GM12878 (cell line): Measurements from ENCODE around the gene UAP1L1. TPM values are rescaled to one million over a fixed set of nuclear protein-coding genes. Genes with fewer than 3 reads are reported as not detected.

Source experiments
- ATF7 ChIP-seq: fragments of 450-650 bp; IDR thresholded peaks from 2 replicates; pipeline ENCODE4 v1.6.1; 2016; ENCODE audit warnings: low read depth, mild to moderate bottlenecking
- BMI1 ChIP-seq: fragments of 450-650 bp; IDR thresholded peaks from 2 replicates; pipeline ENCODE4 v1.6.1; 2016; ENCODE audit warnings: mild to moderate bottlenecking, moderate library complexity, borderline replicate concordance
- CHD2 ChIP-seq: IDR thresholded peaks from 2 replicates; pipeline ENCODE4 v1.6.1; 2011; ENCODE audit warnings: low read depth, low read length, improper control_type of control experiment, borderline replicate concordance
- CREB1 ChIP-seq: IDR thresholded peaks from 2 replicates; pipeline ENCODE4 v1.6.1; 2012; ENCODE audit warnings: low read depth, mild to moderate bottlenecking, inconsistent platforms
- MEF2A ChIP-seq: IDR thresholded peaks from 2 replicates; pipeline ENCODE4 v1.6.1; 2011; ENCODE audit warnings: low read depth, mild to moderate bottlenecking, low read length, moderate library complexity; ENCODE audit not compliant: insufficient read depth
- MXI1 ChIP-seq: fragments of 150-350 bp; IDR thresholded peaks from 2 replicates; pipeline ENCODE4 v1.6.1; 2011; ENCODE audit warnings: low read depth, mild to moderate bottlenecking, inconsistent platforms, low read length, improper control_type of control experiment
- MYC ChIP-seq: IDR thresholded peaks from 2 replicates; pipeline ENCODE4 v1.6.1; 2011; ENCODE audit warnings: mild to moderate bottlenecking, low read length, moderate library complexity, inconsistent platforms; ENCODE audit not compliant: insufficient read depth, insufficient replicate concordance, insufficient read length, severe bottlenecking
- NBN ChIP-seq: fragments of 450-650 bp; IDR thresholded peaks from 2 replicates; pipeline ENCODE4 v1.6.1; 2016
- NR2C2 ChIP-seq: IDR thresholded peaks from 2 replicates; pipeline ENCODE4 v1.6.1; 2011; ENCODE audit warnings: borderline replicate concordance, low read depth; ENCODE audit not compliant: control insufficient read depth, insufficient read length
- POLR2A ChIP-seq: IDR thresholded peaks from 2 replicates; pipeline ENCODE4 v1.6.1; 2011; ENCODE audit warnings: low read depth, mild to moderate bottlenecking, low read length
- SIX5 ChIP-seq: IDR thresholded peaks from 2 replicates; pipeline ENCODE4 v1.6.1; 2011; ENCODE audit warnings: mild to moderate bottlenecking, low read depth, low read length, moderate library complexity; ENCODE audit not compliant: severe bottlenecking
- SREBF2 ChIP-seq: IDR thresholded peaks from 2 replicates; pipeline ENCODE4 v1.6.1; 2012; ENCODE audit warnings: mild to moderate bottlenecking, low read length
- TAF1 ChIP-seq: IDR thresholded peaks from 2 replicates; pipeline ENCODE4 v1.6.1; 2011; ENCODE audit warnings: mild to moderate bottlenecking, low read depth, low read length, borderline replicate concordance
- ZNF217 ChIP-seq: fragments of 450-650 bp; IDR thresholded peaks from 2 replicates; pipeline ENCODE4 v1.6.1; 2017; ENCODE audit warnings: antibody characterized with exemption, mild to moderate bottlenecking
- polyA plus RNA-seq, 11 experiments: library from polyadenylated mRNA; depleted of rRNA in 4 of 11; unstranded in 6 of 11; stranded (reverse) in 5 of 11; fragments of >200 nt; fragmentation: Nextera tagmentation in 4 of 11; fragmentation: Illumina TruSeq in 1 of 11; extraction: Ambion mirVana in 4 of 11; extraction: Trizol in 1 of 11; gene quantifications; 1 replicate in 1 of 11; 2 replicates in 10 of 11; pipeline versions ENCODE4 v1.2.1 to v1.2.3, GENCODE V29; 2011 to 2016; ENCODE audit warnings: inconsistent platforms in 2 of 11, missing spikeins in 2 of 11, low read depth in 1 of 11
- total RNA-seq, 4 experiments: library from RNA; depleted of rRNA in 3 of 4; stranded (reverse); fragments of >200 nt in 3 of 4; fragmentation: Illumina TruSeq in 1 of 4; extraction: Trizol in 1 of 4; gene quantifications; 2 replicates each; pipeline versions ENCODE4 v1.2.1 to v1.2.3, GENCODE V29; 2013 to 2021
- TF ChIP-seq, protein P1 (sequence below): fragments of 450-650 bp; IDR thresholded peaks from 2 replicates; pipeline ENCODE4 v1.6.1; 2014; ENCODE audit warnings: mild to moderate bottlenecking
- TF ChIP-seq, protein P2 (sequence below): fragments of 450-650 bp; IDR thresholded peaks from 2 replicates; pipeline ENCODE4 v1.6.1; 2016; ENCODE audit warnings: mild to moderate bottlenecking, moderate library complexity, borderline replicate concordance
- TF ChIP-seq, protein P3 (sequence below): fragments of 450-650 bp; formaldehyde crosslinking; IDR thresholded peaks from 2 replicates; pipeline ENCODE4 v1.5.0; 2022; ENCODE audit warnings: mild to moderate bottlenecking, missing genetic modification characterization

The UAP1L1 gene
- total and polyA plus RNA-seq, 10 of the 15 experiments (the other 5 are each of a cell fraction or from before 2014, with no cell fraction given) = 0.29 to 15.7 (median 5.8) TPM

DNA sequence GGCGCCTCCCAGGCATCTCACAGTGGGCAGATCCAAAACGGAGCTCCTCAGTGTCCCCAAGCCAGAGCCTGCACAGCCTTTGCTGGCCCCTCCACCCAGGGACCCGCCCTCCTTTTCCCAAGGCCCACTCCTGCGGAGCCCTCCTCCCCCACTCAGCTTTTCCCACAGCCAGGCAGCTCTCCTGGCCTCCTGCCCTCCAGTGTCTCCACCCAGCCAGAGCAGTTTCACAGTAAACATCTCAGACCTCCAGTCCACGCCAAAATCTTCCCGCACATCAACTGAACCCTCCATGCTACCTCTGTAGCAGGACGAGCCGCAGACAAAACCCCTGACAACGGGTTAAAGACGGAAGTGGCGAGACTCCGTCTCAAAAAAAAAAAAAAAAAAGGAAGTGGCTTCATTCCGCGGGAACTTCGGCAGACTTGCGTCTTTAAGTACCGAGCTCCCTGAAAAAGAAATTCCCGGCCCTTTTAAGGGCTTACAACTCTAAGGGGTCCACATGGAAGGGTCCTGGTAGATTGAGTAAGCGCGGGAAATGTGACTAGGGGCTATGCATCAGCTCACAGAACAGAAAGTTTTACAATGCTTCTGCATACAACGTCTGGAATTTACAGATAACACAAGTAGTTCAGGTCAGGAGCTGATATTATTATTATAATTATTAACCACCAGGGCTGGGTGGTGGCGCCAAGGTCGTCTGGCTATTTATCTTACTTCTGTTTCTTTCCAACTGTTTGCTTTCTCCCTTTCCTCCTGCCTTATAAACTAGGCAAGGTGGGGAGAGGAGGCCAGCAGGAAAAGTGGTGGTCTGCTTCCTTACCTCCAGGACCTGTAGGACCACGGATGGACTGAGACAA, 50.2 kb downstream of the UAP1L1 start (continued):
- TF ChIP-seq NBN (peak; percentile 72), SREBF2 (no peak), CREB1 (peak; percentile 48; the same call in 1 of the 2 replicates), POLR2A (peak; percentile 35; the same call in 1 of the 2 replicates), ATF7 (no peak), CHD2 (peak; percentile 13; the same call in 1 of the 2 replicates), TAF1 (no peak; the same call in 1 of the 2 replicates), BMI1 (peak; percentile 40; the same call in 1 of the 2 replicates), MXI1 (0 out of 2 replicates have a peak, but pooled peaks have one; percentile 39), MEF2A (no peak), NR2C2 (no peak), SIX5 (no peak), MYC (no peak), ZNF217 (no peak)
- TF ChIP-seq, protein P1, sequence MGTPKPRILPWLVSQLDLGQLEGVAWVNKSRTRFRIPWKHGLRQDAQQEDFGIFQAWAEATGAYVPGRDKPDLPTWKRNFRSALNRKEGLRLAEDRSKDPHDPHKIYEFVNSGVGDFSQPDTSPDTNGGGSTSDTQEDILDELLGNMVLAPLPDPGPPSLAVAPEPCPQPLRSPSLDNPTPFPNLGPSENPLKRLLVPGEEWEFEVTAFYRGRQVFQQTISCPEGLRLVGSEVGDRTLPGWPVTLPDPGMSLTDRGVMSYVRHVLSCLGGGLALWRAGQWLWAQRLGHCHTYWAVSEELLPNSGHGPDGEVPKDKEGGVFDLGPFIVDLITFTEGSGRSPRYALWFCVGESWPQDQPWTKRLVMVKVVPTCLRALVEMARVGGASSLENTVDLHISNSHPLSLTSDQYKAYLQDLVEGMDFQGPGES = no peak
- TF ChIP-seq, protein P2, sequence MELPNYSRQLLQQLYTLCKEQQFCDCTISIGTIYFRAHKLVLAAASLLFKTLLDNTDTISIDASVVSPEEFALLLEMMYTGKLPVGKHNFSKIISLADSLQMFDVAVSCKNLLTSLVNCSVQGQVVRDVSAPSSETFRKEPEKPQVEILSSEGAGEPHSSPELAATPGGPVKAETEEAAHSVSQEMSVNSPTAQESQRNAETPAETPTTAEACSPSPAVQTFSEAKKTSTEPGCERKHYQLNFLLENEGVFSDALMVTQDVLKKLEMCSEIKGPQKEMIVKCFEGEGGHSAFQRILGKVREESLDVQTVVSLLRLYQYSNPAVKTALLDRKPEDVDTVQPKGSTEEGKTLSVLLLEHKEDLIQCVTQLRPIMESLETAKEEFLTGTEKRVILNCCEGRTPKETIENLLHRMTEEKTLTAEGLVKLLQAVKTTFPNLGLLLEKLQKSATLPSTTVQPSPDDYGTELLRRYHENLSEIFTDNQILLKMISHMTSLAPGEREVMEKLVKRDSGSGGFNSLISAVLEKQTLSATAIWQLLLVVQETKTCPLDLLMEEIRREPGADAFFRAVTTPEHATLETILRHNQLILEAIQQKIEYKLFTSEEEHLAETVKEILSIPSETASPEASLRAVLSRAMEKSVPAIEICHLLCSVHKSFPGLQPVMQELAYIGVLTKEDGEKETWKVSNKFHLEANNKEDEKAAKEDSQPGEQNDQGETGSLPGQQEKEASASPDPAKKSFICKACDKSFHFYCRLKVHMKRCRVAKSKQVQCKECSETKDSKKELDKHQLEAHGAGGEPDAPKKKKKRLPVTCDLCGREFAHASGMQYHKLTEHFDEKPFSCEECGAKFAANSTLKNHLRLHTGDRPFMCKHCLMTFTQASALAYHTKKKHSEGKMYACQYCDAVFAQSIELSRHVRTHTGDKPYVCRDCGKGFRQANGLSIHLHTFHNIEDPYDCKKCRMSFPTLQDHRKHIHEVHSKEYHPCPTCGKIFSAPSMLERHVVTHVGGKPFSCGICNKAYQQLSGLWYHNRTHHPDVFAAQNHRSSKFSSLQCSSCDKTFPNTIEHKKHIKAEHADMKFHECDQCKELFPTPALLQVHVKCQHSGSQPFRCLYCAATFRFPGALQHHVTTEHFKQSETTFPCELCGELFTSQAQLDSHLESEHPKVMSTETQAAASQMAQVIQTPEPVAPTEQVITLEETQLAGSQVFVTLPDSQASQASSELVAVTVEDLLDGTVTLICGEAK = peak; percentile 90
- TF ChIP-seq, protein P3, sequence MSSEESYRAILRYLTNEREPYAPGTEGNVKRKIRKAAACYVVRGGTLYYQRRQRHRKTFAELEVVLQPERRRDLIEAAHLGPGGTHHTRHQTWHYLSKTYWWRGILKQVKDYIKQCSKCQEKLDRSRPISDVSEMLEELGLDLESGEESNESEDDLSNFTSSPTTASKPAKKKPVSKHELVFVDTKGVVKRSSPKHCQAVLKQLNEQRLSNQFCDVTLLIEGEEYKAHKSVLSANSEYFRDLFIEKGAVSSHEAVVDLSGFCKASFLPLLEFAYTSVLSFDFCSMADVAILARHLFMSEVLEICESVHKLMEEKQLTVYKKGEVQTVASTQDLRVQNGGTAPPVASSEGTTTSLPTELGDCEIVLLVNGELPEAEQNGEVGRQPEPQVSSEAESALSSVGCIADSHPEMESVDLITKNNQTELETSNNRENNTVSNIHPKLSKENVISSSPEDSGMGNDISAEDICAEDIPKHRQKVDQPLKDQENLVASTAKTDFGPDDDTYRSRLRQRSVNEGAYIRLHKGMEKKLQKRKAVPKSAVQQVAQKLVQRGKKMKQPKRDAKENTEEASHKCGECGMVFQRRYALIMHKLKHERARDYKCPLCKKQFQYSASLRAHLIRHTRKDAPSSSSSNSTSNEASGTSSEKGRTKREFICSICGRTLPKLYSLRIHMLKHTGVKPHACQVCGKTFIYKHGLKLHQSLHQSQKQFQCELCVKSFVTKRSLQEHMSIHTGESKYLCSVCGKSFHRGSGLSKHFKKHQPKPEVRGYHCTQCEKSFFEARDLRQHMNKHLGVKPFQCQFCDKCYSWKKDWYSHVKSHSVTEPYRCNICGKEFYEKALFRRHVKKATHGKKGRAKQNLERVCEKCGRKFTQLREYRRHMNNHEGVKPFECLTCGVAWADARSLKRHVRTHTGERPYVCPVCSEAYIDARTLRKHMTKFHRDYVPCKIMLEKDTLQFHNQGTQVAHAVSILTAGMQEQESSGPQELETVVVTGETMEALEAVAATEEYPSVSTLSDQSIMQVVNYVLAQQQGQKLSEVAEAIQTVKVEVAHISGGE (CRISPR knock-in tag) = peak; percentile 51; the same call in 1 of the 2 replicates
